NCI-H1436 treated with DMSO at 0.1 percent for 48 hours (cell line): ENCODE data around the gene FASTK.

ENCODE experiments used
- DNase-seq: peaks from one replicate; lab custom pipeline; 2025; lab: John Stamatoyannopoulos, UW

FASTK gene

GRCh38 chr7:151099486-151100211 lies 19.0 kb upstream of the FASTK start:
- DNase-seq, result no peak

- no peak for DNase-seq
These were observed 15.3 kb upstream of the FASTK start for GRCh38 chr7:151095828-151096475.

GRCh38 chr7:151095123-151095797 lies 14.7 kb upstream of the FASTK start:
- no peak for DNase-seq

- no peak for DNase-seq
These were observed 14.1 kb upstream of the FASTK start for GRCh38 chr7:151094675-151095074.

- DNase-seq, result no peak
These were observed 13.1 kb upstream of the FASTK start for GRCh38 chr7:151093748-151094147.

- no peak for DNase-seq
These were observed 11.4 kb upstream of the FASTK start for GRCh38 chr7:151091988-151092387.

GRCh38 chr7:151091431-151091830 lies 10.8 kb upstream of the FASTK start:
- DNase-seq, result no peak

GRCh38 chr7:151091003-151091402 lies 10.4 kb upstream of the FASTK start:
- no peak for DNase-seq

GRCh38 chr7:151089893-151090730 lies 9.5 kb upstream of the FASTK start:
- no peak for DNase-seq

- no peak for DNase-seq
These were observed 8.5 kb upstream of the FASTK start for GRCh38 chr7:151088856-151089699.

GRCh38 chr7:151088019-151088855 lies 7.6 kb upstream of the FASTK start:
- DNase-seq, result no peak

GRCh38 chr7:151087245-151088018 lies 6.8 kb upstream of the FASTK start:
- DNase-seq, result no peak

- no peak for DNase-seq
These were observed 6.2 kb upstream of the FASTK start for GRCh38 chr7:151086802-151087244.

GRCh38 chr7:151085691-151086620 lies 5.3 kb upstream of the FASTK start, which contains the start of gene AGAP3:
Gene AGAP3, plus strand, starts transcription at chr7:151086475. Its CDS starts 267 bp downstream, at chr7:151086742.
- DNase-seq, result no peak

GRCh38 chr7:151085329-151085690 lies 4.7 kb upstream of the FASTK start:
- no peak for DNase-seq

GRCh38 chr7:151083824-151084160 lies 3.2 kb upstream of the FASTK start:
- DNase-seq, result no peak

- peak; percentile 8 for DNase-seq
These were observed 2.6 kb upstream of the FASTK start, which contains the start of gene TMUB1 for GRCh38 chr7:151083071-151083823. Gene TMUB1, minus strand, starts transcription at chr7:151083493. Its CDS starts 930 bp downstream, at chr7:151082563.
